Activated CD8-positive, alpha-beta memory T cell treated with anti-CD3 and anti-CD28 coated beads, Interleukin-2, amount 50 U/mL, for 48 hours (primary cell): ENCODE data around the gene EMD.
"Not testable (repeated sequence)": the region's sequence is repeated elsewhere in the genome, so short reads cannot be mapped to it uniquely, and the experiment has no call there.

Experiments
- DNase-seq: peaks from one replicate; pipeline ENCODE4 v3.0.0-alpha.2; 2020

Gene EMD

GRCh38 chrX:154378799-154379568, at the start of gene EMD:
Gene EMD (plus strand): TSS chrX:154379295. CDS start chrX:154379485, 190 bp downstream.
- peak; percentile 93 for DNase-seq

GRCh38 chrX:154332561-154332960, 46.5 kb upstream of the EMD start:
- no peak for DNase-seq

- no peak for DNase-seq
These were observed 46.0 kb upstream of the EMD start for GRCh38 chrX:154333116-154333515.

GRCh38 chrX:154333837-154334271, 45.2 kb upstream of the EMD start:
- DNase-seq, result no peak

- DNase-seq, result no peak
These were observed 44.6 kb upstream of the EMD start for GRCh38 chrX:154334496-154334895.

- DNase-seq, result not testable (repeated sequence)
These were observed 37.4 kb upstream of the EMD start for GRCh38 chrX:154341399-154342298.

- not testable (repeated sequence) for DNase-seq
These were observed 36.0 kb upstream of the EMD start for GRCh38 chrX:154343063-154343462.

- DNase-seq, result not testable (repeated sequence)
These were observed 35.5 kb upstream of the EMD start for GRCh38 chrX:154343620-154344019.

GRCh38 chrX:154348114-154348531, 31.0 kb upstream of the EMD start:
- DNase-seq, result no peak

- no peak for DNase-seq
These were observed 30.3 kb upstream of the EMD start for GRCh38 chrX:154348646-154349358.

- no peak for DNase-seq
These were observed 29.6 kb upstream of the EMD start for GRCh38 chrX:154349359-154349935.

GRCh38 chrX:154349979-154350378, 29.1 kb upstream of the EMD start:
- no peak for DNase-seq

- no peak for DNase-seq
These were observed 28.5 kb upstream of the EMD start for GRCh38 chrX:154350429-154351182.

- DNase-seq, result no peak
These were observed 27.7 kb upstream of the EMD start for GRCh38 chrX:154351183-154352011.

GRCh38 chrX:154352012-154352401, 27.1 kb upstream of the EMD start:
- DNase-seq, result no peak

- DNase-seq, result no peak
These were observed 26.6 kb upstream of the EMD start for GRCh38 chrX:154352466-154352865.

GRCh38 chrX:154353172-154353843, 25.8 kb upstream of the EMD start:
- DNase-seq, result no peak

GRCh38 chrX:154354013-154354412, 25.1 kb upstream of the EMD start:
- DNase-seq, result no peak

GRCh38 chrX:154354516-154354915, 24.6 kb upstream of the EMD start:
- DNase-seq, result no peak

- no peak for DNase-seq
These were observed 23.9 kb upstream of the EMD start for GRCh38 chrX:154355094-154355775.
